Brain microvascular endothelial cell (primary cell): ENCODE measurements around the gene CHRNA1.

Experiments used
- DNase-seq: peaks from one replicate; pipeline ENCODE4 v3.0.0-alpha.2; 2020
- H3K27ac ChIP-seq: fragments of 250-450 bp; sonication (Bioruptor Pico); 2 replicates; pipeline ENCODE4 v1.5.1; 2020; ENCODE audit warnings: mild to moderate bottlenecking, moderate library complexity
- H3K27me3 ChIP-seq: fragments of 250-450 bp; sonication (Bioruptor Pico); replicated peaks from 2 replicates; pipeline ENCODE4 v1.5.1; 2020; ENCODE audit warnings: mild to moderate bottlenecking
- H3K36me3 ChIP-seq: fragments of 250-450 bp; sonication (Bioruptor Pico); replicated peaks from 2 replicates; pipeline ENCODE4 v1.5.1; 2020; ENCODE audit warnings: mild to moderate bottlenecking
- H3K4me3 ChIP-seq: 2 replicates; pipeline ENCODE4 v1.5.1; 2011; ENCODE audit warnings: low read depth, mild to moderate bottlenecking, control low read depth, low read length, moderate library complexity
- in situ Hi-C: cut with HindIII; loops from 2 replicates; pipeline ENCODE4 v1.10.0; 2017; ENCODE audit warnings: low sequenced_read_pairs, low pct_ligation_motif_present
- TF ChIP-seq, protein P1 (sequence below): IDR thresholded peaks from 2 replicates; pipeline ENCODE4 v1.5.1; 2011; ENCODE audit warnings: low read depth, mild to moderate bottlenecking, moderate library complexity, low read length, control low read depth, inconsistent platforms; ENCODE audit errors: missing control alignments

CHRNA1 gene

GRCh38 chr2:174764280-174765255, at the start of gene CHRNA1:
CHRNA1 (minus strand) TSS chr2:174764472; CDS start chr2:174764394, 78 bp downstream.
- Histone ChIP-seq H3K27ac (peak within 1 kb of the TSS; percentile 49), H3K4me3 (no peak within 1 kb of the TSS), H3K36me3 (no peaks in the 10 kb centered on the region), H3K27me3 (no peaks in the 10 kb centered on the region)
- DNase-seq = peak; percentile 48
- in situ Hi-C loops = no loop called here
- TF ChIP-seq, protein P1, sequence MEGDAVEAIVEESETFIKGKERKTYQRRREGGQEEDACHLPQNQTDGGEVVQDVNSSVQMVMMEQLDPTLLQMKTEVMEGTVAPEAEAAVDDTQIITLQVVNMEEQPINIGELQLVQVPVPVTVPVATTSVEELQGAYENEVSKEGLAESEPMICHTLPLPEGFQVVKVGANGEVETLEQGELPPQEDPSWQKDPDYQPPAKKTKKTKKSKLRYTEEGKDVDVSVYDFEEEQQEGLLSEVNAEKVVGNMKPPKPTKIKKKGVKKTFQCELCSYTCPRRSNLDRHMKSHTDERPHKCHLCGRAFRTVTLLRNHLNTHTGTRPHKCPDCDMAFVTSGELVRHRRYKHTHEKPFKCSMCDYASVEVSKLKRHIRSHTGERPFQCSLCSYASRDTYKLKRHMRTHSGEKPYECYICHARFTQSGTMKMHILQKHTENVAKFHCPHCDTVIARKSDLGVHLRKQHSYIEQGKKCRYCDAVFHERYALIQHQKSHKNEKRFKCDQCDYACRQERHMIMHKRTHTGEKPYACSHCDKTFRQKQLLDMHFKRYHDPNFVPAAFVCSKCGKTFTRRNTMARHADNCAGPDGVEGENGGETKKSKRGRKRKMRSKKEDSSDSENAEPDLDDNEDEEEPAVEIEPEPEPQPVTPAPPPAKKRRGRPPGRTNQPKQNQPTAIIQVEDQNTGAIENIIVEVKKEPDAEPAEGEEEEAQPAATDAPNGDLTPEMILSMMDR = no peak

GRCh38 chr2:174812037-174812436, 47.8 kb upstream of the CHRNA1 start:
- no peak overlapping the region for H3K27ac ChIP-seq
- in situ Hi-C loops = no loop called here
- H3K4me3 ChIP-seq = no peak overlapping the region
- no peak for DNase-seq
- H3K27me3 ChIP-seq = no peaks in the 10 kb centered on the region
- H3K36me3 ChIP-seq = no peaks in the 10 kb centered on the region
- TF ChIP-seq, protein P1 = no peak

GRCh38 chr2:174807931-174808330, 43.7 kb upstream of the CHRNA1 start:
- TF ChIP-seq, protein P1 = no peak
- Histone ChIP-seq H3K27ac (peak overlapping the region; percentile 34), H3K4me3 (no peak overlapping the region), H3K27me3 (no peaks in the 10 kb centered on the region), H3K36me3 (no peaks in the 10 kb centered on the region)
- no peak for DNase-seq
- in situ Hi-C loops = no loop called here

DNA sequence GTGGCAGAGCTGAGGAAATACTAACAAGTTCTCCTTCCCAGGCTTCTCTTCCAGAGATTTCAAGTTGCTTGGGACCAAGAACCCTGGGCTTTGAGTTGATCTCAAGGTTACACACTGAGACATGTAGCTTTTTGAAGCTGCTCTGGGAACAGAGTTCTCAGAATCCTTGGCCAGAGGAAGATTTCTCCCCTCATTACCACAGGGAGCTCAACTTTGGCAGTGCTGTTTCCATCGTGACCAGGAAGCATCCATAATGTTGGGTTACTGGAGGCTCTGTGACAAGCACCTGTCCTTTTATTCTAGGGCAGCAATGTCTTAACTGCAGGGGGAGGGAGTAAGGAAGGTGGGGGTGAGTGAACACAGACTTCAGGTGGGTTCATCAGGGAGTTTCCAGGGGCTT, 41.5 kb upstream of the CHRNA1 start:
- TF ChIP-seq, protein P1 = no peak
- H3K27me3 ChIP-seq = no peaks in the 10 kb centered on the region
- H3K36me3 ChIP-seq = no peaks in the 10 kb centered on the region
- no peak overlapping the region for H3K27ac ChIP-seq
- in situ Hi-C loops = no loop called here
- no peak for DNase-seq
- no peak overlapping the region for H3K4me3 ChIP-seq

- Histone ChIP-seq H3K27ac (no peak overlapping the region), H3K27me3 (no peaks in the 10 kb centered on the region), H3K4me3 (no peak overlapping the region), H3K36me3 (no peaks in the 10 kb centered on the region)
- TF ChIP-seq, protein P1 = no peak
- no peak for DNase-seq
- in situ Hi-C loops = no loop called here
These were observed 38.2 kb upstream of the CHRNA1 start for GRCh38 chr2:174802459-174802858.
